Measurements from ENCODE around the gene RNF32.

Gene RNF32

GRCh38 chr7:156640257-156640948 lies at the start of gene RNF32:
RNF32 (plus strand) TSS chr7:156640774; CDS start chr7:156643878, 3,104 bp downstream.
- H3K4me3 ChIP-seq (ENCODE audit: low read depth, low read length), result peak within 1 kb of the TSS; percentile 91
- peaks cover 3% of the 10 kb centered on the region; the same call in 1 of the 2 replicates for H3K36me3 ChIP-seq (ENCODE audit: insufficient read depth, low read length)
- peak within 1 kb of the TSS; percentile 94 for H2AFZ ChIP-seq (ENCODE audit: low read length, unreplicated experiment)
- peaks cover 20% of the 10 kb centered on the region for H3K4me1 ChIP-seq (ENCODE audit: control insufficient read depth, insufficient read depth, low read length, unreplicated experiment)
- H3K27me3 ChIP-seq (ENCODE audit: insufficient read depth, low read length), result no peaks in the 10 kb centered on the region; the same call in 1 of the 2 replicates
- H3K79me2 ChIP-seq (ENCODE audit: control insufficient read depth, insufficient read depth, low read length, unreplicated experiment), result peaks cover 31% of the 10 kb centered on the region
- H3K27ac ChIP-seq (ENCODE audit: low read depth, low read length), result peak within 1 kb of the TSS; percentile 78

GRCh38 chr7:156592155-156592884 lies 48.3 kb upstream of the RNF32 start:
- Histone ChIP-seq H3K4me1 (ENCODE audit: control insufficient read depth, insufficient read depth, low read length, unreplicated experiment) (no peaks in the 10 kb centered on the region), H3K79me2 (ENCODE audit: control insufficient read depth, insufficient read depth, low read length, unreplicated experiment) (no peaks in the 10 kb centered on the region), H3K4me3 (ENCODE audit: low read depth, low read length) (no peak overlapping the region), H3K27me3 (ENCODE audit: insufficient read depth, low read length) (no peaks in the 10 kb centered on the region), H3K27ac (ENCODE audit: low read depth, low read length) (no peak overlapping the region), H2AFZ (ENCODE audit: low read length, unreplicated experiment) (no peak overlapping the region), H3K36me3 (ENCODE audit: insufficient read depth, low read length) (no peaks in the 10 kb centered on the region)

GRCh38 chr7:156594283-156595080 lies 46.1 kb upstream of the RNF32 start:
- H3K4me3 ChIP-seq (ENCODE audit: low read depth, low read length), result no peak overlapping the region
- no peaks in the 10 kb centered on the region for H3K27me3 ChIP-seq (ENCODE audit: insufficient read depth, low read length)
- H3K79me2 ChIP-seq (ENCODE audit: control insufficient read depth, insufficient read depth, low read length, unreplicated experiment), result no peaks in the 10 kb centered on the region
- no peak overlapping the region for H3K27ac ChIP-seq (ENCODE audit: low read depth, low read length)
- H2AFZ ChIP-seq (ENCODE audit: low read length, unreplicated experiment), result no peak overlapping the region
- no peaks in the 10 kb centered on the region for H3K36me3 ChIP-seq (ENCODE audit: insufficient read depth, low read length)
- no peaks in the 10 kb centered on the region for H3K4me1 ChIP-seq (ENCODE audit: control insufficient read depth, insufficient read depth, low read length, unreplicated experiment)

- Histone ChIP-seq H3K36me3 (ENCODE audit: insufficient read depth, low read length) (no peaks in the 10 kb centered on the region), H3K27ac (ENCODE audit: low read depth, low read length) (no peak overlapping the region), H3K27me3 (ENCODE audit: insufficient read depth, low read length) (no peaks in the 10 kb centered on the region)
These were observed 40.1 kb upstream of the RNF32 start for GRCh38 chr7:156600496-156600895.

GRCh38 chr7:156602283-156602682 lies 38.3 kb upstream of the RNF32 start:
- Histone ChIP-seq H2AFZ (ENCODE audit: low read length, unreplicated experiment) (no peak overlapping the region), H3K27ac (ENCODE audit: low read depth, low read length) (no peak overlapping the region), H3K36me3 (ENCODE audit: insufficient read depth, low read length) (no peaks in the 10 kb centered on the region), H3K27me3 (ENCODE audit: insufficient read depth, low read length) (peaks cover 2% of the 10 kb centered on the region; the same call in 1 of the 2 replicates), H3K4me1 (ENCODE audit: control insufficient read depth, insufficient read depth, low read length, unreplicated experiment) (no peaks in the 10 kb centered on the region), H3K79me2 (ENCODE audit: control insufficient read depth, insufficient read depth, low read length, unreplicated experiment) (no peaks in the 10 kb centered on the region), H3K4me3 (ENCODE audit: low read depth, low read length) (no peak overlapping the region)

More at GRCh38 chr7:156600496-156600895, 40.1 kb upstream of the RNF32 start:
- H3K4me1 ChIP-seq (ENCODE audit: control insufficient read depth, insufficient read depth, low read length, unreplicated experiment), result no peaks in the 10 kb centered on the region
- no peak overlapping the region for H3K4me3 ChIP-seq (ENCODE audit: low read depth, low read length)
- no peaks in the 10 kb centered on the region for H3K79me2 ChIP-seq (ENCODE audit: control insufficient read depth, insufficient read depth, low read length, unreplicated experiment)
- H2AFZ ChIP-seq (ENCODE audit: low read length, unreplicated experiment), result no peak overlapping the region

GRCh38 chr7:156603011-156603410 lies 37.6 kb upstream of the RNF32 start:
- Histone ChIP-seq H3K79me2 (ENCODE audit: control insufficient read depth, insufficient read depth, low read length, unreplicated experiment) (no peaks in the 10 kb centered on the region), H3K36me3 (ENCODE audit: insufficient read depth, low read length) (no peaks in the 10 kb centered on the region), H3K4me1 (ENCODE audit: control insufficient read depth, insufficient read depth, low read length, unreplicated experiment) (no peaks in the 10 kb centered on the region), H2AFZ (ENCODE audit: low read length, unreplicated experiment) (no peak overlapping the region), H3K27ac (ENCODE audit: low read depth, low read length) (no peak overlapping the region), H3K4me3 (ENCODE audit: low read depth, low read length) (no peak overlapping the region), H3K27me3 (ENCODE audit: insufficient read depth, low read length) (peaks cover 8% of the 10 kb centered on the region; the same call in 1 of the 2 replicates)

- Histone ChIP-seq H2AFZ (ENCODE audit: low read length, unreplicated experiment) (no peak overlapping the region), H3K36me3 (ENCODE audit: insufficient read depth, low read length) (no peaks in the 10 kb centered on the region), H3K27ac (ENCODE audit: low read depth, low read length) (no peak overlapping the region), H3K79me2 (ENCODE audit: control insufficient read depth, insufficient read depth, low read length, unreplicated experiment) (no peaks in the 10 kb centered on the region), H3K27me3 (ENCODE audit: insufficient read depth, low read length) (peaks cover 12% of the 10 kb centered on the region), H3K4me3 (ENCODE audit: low read depth, low read length) (no peak overlapping the region), H3K4me1 (ENCODE audit: control insufficient read depth, insufficient read depth, low read length, unreplicated experiment) (no peaks in the 10 kb centered on the region)
These were observed 36.9 kb upstream of the RNF32 start for GRCh38 chr7:156603629-156604028.

- H3K79me2 ChIP-seq (ENCODE audit: control insufficient read depth, insufficient read depth, low read length, unreplicated experiment), result no peaks in the 10 kb centered on the region
- H2AFZ ChIP-seq (ENCODE audit: low read length, unreplicated experiment), result no peak overlapping the region
- no peaks in the 10 kb centered on the region for H3K4me1 ChIP-seq (ENCODE audit: control insufficient read depth, insufficient read depth, low read length, unreplicated experiment)
- no peaks in the 10 kb centered on the region for H3K36me3 ChIP-seq (ENCODE audit: insufficient read depth, low read length)
- H3K27ac ChIP-seq (ENCODE audit: low read depth, low read length), result no peak overlapping the region
- H3K27me3 ChIP-seq (ENCODE audit: insufficient read depth, low read length), result peaks cover 19% of the 10 kb centered on the region
- no peak overlapping the region for H3K4me3 ChIP-seq (ENCODE audit: low read depth, low read length)
These were observed 36.3 kb upstream of the RNF32 start for GRCh38 chr7:156604311-156604710.

- Histone ChIP-seq H3K27me3 (ENCODE audit: insufficient read depth, low read length) (peaks cover 21% of the 10 kb centered on the region), H3K4me1 (ENCODE audit: control insufficient read depth, insufficient read depth, low read length, unreplicated experiment) (no peaks in the 10 kb centered on the region), H3K27ac (ENCODE audit: low read depth, low read length) (no peak overlapping the region), H2AFZ (ENCODE audit: low read length, unreplicated experiment) (no peak overlapping the region), H3K36me3 (ENCODE audit: insufficient read depth, low read length) (no peaks in the 10 kb centered on the region), H3K79me2 (ENCODE audit: control insufficient read depth, insufficient read depth, low read length, unreplicated experiment) (no peaks in the 10 kb centered on the region), H3K4me3 (ENCODE audit: low read depth, low read length) (no peak overlapping the region)
These were observed 35.5 kb upstream of the RNF32 start for GRCh38 chr7:156604836-156605695.

- H3K27me3 ChIP-seq (ENCODE audit: insufficient read depth, low read length), result peaks cover 27% of the 10 kb centered on the region
- no peak overlapping the region for H3K4me3 ChIP-seq (ENCODE audit: low read depth, low read length)
- no peaks in the 10 kb centered on the region for H3K4me1 ChIP-seq (ENCODE audit: control insufficient read depth, insufficient read depth, low read length, unreplicated experiment)
- H3K36me3 ChIP-seq (ENCODE audit: insufficient read depth, low read length), result no peaks in the 10 kb centered on the region
- H3K79me2 ChIP-seq (ENCODE audit: control insufficient read depth, insufficient read depth, low read length, unreplicated experiment), result no peaks in the 10 kb centered on the region
- H2AFZ ChIP-seq (ENCODE audit: low read length, unreplicated experiment), result no peak overlapping the region
- H3K27ac ChIP-seq (ENCODE audit: low read depth, low read length), result no peak overlapping the region
These were observed 34.4 kb upstream of the RNF32 start for GRCh38 chr7:156606135-156606534.
